T-helper 2 cell treated with Interferon-gamma antibody and Interleukin-4, amounts not matched to agents 100 ng/mL and 5 ng/mL, for 36 hours (primary cell): ENCODE results near the gene TRIM2. TPM values are rescaled to one million over a fixed set of nuclear protein-coding genes. Genes with fewer than 3 reads are reported as not detected.

Experiments used
- intact Hi-C: fragments of 100-400 bp; cut with micrococcal nuclease; formaldehyde crosslinking; loops from one replicate; pipeline ENCODE4 v1.15.1; 2023
- total RNA-seq: library from RNA; stranded (reverse); gene quantifications from 2 replicates; pipeline ENCODE4 v1.2.3, GENCODE V29; 2022

Gene TRIM2
- total RNA-seq, 1 donor from 2014 or later: 0.57 TPM

- intact Hi-C loops: loop anchor here (1.0 to 2.0 kb wide), 2 partner anchors 176 to 236 kb away; no protein-coding TSS in a partner anchor
Observed at GRCh38 chr4:153318696-153319320, 114.6 kb downstream of the TRIM2 start.

GRCh38 chr4:153322791-153323190 lies 118.5 kb downstream of the TRIM2 start:
- intact Hi-C loops: no loop called here

- intact Hi-C loops: no loop called here
Observed at GRCh38 chr4:153324046-153324445, 119.8 kb downstream of the TRIM2 start.

DNA sequence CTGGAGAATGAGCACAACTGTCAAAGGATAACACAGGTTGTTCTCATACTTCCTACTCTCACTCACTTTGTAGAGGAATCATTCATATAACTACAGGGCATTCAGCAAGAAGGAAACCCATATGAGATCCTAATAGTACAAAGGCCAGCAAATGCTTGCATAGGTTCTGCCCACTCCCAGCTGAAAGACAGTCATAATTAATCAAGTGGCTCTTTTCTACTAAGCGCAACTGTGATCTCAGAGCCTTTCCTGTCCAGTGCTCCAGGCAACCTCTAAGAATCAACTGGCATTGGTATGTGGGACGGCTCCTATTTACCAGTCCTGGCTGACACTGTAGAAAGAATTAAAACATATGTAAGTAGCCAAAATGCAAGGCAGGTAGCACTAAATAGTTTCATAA lies 121.3 kb downstream of the TRIM2 start:
- intact Hi-C loops: no loop called here

DNA sequence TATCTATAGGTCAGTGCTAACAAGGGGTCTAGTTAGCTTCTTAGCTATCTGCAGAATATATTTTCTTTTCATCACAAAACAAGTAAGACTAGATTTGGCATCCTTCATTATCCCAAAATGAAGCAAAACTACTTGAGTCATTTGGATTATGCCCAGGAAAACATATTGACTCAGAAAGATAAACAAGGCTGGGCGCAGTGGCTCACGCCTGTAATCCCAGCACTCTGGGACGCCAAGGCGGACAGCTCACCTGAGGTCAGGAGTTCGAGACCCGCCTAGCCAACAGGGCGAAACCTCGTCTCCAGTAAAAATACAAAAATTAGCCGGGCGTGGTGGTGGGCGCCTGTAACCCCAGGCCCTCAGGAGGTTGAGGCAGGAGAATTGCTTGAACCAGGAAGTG lies 122.3 kb downstream of the TRIM2 start:
- intact Hi-C loops: no loop called here

GRCh38 chr4:153327247-153327646 lies 123.0 kb downstream of the TRIM2 start:
- intact Hi-C loops: no loop called here

DNA sequence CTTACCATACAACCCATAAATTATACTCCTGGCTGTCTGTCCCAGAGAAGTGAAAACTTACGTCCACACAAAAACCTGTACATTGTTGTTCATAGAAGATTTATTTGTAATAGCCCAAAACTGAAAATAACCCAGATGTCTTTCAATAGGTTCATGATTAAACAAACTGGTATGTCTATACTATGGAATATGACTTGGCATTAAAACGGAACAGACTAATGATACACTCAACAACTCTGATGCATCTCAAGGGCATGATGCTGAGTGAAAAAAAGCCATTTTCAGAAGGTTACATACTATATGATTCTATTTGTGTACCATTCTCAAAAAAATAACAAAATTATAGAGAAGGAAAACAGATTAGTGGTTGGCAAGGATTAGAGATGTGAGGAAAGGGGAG lies 128.7 kb downstream of the TRIM2 start:
- intact Hi-C loops: no loop called here

- intact Hi-C loops: no loop called here
Observed at GRCh38 chr4:153333874-153334273, 129.6 kb downstream of the TRIM2 start.

GRCh38 chr4:153335665-153336064 lies 131.4 kb downstream of the TRIM2 start:
- intact Hi-C loops: no loop called here

GRCh38 chr4:153337686-153338085 lies 133.4 kb downstream of the TRIM2 start:
- intact Hi-C loops: no loop called here

- intact Hi-C loops: loop anchor here (10.0 kb wide), 1 partner anchor 1213 kb away; the partner anchor contains the start of gene PLRG1
Observed at GRCh38 chr4:153341575-153342090, 137.4 kb downstream of the TRIM2 start.

GRCh38 chr4:153342751-153343552 lies 138.7 kb downstream of the TRIM2 start:
- intact Hi-C loops: loop anchor here (10.0 kb wide), 1 partner anchor 1212 kb away; the partner anchor contains the start of gene PLRG1

DNA sequence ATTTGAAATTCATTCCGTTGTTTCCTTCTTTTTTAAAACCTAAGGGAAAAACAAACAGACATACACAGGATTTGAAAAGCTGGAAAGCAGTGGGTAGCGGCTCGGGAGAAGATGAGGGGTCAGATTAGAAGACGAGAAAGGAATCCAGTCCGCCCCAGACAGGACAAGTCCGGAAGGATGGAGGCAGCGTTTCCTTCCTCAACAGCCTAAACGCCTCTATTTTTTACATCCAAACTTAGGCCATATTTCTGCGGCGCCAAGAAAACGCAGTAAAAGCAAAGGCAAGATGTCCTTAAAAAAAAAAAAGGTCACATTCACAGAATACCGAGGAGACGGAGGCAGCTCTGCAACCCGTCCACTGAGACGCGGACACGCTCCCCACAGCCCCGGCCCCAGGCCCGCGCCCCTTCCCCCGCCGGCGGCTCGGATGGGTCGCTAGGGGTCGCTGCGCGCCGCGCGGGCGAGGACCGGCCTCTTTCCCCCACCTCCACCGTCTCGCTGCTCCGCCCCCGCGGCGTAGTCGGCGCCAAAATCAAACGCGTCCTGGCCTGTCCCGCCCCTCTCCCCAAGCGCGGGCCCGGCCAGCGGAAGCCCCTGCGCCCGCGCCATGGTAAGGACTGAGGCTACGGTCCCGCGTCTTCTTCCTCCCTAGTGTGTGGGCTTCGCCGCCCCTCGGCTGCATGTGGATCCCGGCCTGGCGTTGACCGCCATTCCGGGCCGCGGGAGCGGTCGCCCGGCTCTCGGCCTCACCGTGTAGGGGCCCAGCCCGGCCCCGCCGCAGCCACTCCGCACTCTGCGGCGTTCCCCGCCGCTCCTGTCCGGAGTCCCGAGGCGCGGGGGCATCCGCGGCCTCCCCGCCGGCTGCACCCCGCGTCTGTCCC lies 140.1 kb downstream of the TRIM2 start, which contains the start of gene MND1:
TSS of gene MND1 (plus strand) at position 558 of the 881 bp plus-strand sequence. CDS start at position 608, 50 bp downstream.
- intact Hi-C loops: loop anchor here (1.0 to 10.0 kb wide), 8 partner anchors 78 to 1210 kb away; partner anchors contain the start of gene PLRG1

- intact Hi-C loops: loop anchor here (1.0 to 10.0 kb wide), 6 partner anchors 77 to 1210 kb away; partner anchors contain the start of gene PLRG1
Observed at GRCh38 chr4:153345012-153345981, 141.1 kb downstream of the TRIM2 start.

DNA sequence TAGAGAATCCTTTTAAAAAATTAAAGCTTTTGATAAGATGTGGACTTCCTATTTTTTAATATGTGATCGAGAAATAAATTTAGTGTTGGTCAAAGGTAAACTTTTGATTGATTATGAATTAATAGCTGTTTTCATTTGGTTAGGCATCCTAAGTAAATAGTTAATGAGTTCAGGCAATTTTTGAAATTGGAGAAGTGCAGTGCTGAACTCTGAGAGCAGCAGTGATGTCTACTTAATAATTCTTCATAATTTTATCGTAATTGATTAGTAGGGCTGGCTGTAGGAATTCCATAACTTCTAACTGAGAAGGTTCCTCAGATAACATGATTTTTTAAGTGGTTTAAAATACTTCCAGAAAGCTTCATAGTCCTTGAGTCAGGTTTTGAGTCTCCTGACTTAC lies 141.8 kb downstream of the TRIM2 start:
- intact Hi-C loops: loop anchor here (10.0 kb wide), 1 partner anchor 1209 kb away; the partner anchor contains the start of gene PLRG1

GRCh38 chr4:153346563-153346962 lies 142.3 kb downstream of the TRIM2 start:
- intact Hi-C loops: loop anchor here (10.0 kb wide), 1 partner anchor 1208 kb away; the partner anchor contains the start of gene PLRG1

DNA sequence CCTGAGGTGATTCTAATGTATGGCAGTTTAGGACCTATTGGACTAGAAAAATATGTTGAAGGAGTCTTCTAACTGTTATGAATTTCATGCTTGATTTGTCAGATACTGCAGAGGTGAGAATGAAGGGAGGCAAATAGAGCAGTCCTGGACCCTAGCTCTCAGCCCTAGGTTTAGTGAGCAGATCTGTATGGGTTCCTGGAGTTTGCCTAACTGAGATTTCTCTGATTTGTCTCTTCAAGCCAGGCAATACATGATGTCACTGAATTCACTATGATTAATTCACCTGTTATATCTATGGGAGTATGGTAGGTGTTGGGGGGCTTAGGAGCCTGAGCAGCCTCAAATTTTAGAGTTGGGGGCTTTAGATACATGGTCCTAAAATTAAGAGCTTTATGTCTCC lies 142.9 kb downstream of the TRIM2 start:
- intact Hi-C loops: loop anchor here (10.0 kb wide), 1 partner anchor 1208 kb away; the partner anchor contains the start of gene PLRG1

GRCh38 chr4:153348006-153348405 lies 143.8 kb downstream of the TRIM2 start:
- intact Hi-C loops: loop anchor here (10.0 kb wide), 1 partner anchor 1207 kb away; the partner anchor contains the start of gene PLRG1

DNA sequence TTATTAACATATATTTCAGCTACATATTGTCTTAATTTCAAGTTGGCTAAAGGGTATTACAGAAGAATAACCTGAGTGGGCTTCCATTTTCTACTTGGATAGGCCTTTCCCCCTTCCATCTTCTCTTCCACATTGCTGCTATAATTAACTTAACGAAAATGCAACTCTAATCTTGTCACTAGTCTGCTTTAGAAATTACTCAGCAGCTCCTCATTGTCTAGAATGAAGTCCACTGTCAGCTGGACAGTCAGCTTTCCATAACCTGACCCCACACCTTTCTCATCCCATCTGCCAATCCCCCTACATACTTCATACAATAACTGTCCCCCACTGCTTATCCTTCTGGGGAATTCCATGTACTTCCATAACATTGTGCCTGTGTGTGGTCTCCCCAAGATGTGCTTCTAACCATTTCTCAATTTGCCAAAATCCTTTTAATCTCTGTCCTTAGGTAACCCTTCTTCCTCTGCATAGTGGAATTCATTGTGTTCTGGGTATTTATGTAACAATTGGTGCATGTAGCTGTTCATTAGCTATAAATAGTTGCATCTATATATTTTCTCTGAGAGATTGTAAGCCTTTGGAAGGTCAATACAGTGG lies 145.1 kb downstream of the TRIM2 start:
- intact Hi-C loops: loop anchor here (10.0 kb wide), 1 partner anchor 1205 kb away; the partner anchor contains the start of gene PLRG1
